WI38 (cell line): ENCODE results near the gene GLRA3.
"Not testable (repeated sequence)": the region's sequence is repeated elsewhere in the genome, so short reads cannot be mapped to it uniquely, and the experiment has no call there.

Experiments
- H3K4me3 ChIP-seq: 2 replicates; pipeline ENCODE4 v1.5.1; 2011; ENCODE audit warnings: low read depth, mild to moderate bottlenecking, control low read depth, low read length
- CTCF ChIP-seq: IDR thresholded peaks from 2 replicates; pipeline ENCODE4 v1.5.1; 2012; ENCODE audit warnings: low read depth, mild to moderate bottlenecking, control low read depth, low read length

GLRA3 gene

DNA sequence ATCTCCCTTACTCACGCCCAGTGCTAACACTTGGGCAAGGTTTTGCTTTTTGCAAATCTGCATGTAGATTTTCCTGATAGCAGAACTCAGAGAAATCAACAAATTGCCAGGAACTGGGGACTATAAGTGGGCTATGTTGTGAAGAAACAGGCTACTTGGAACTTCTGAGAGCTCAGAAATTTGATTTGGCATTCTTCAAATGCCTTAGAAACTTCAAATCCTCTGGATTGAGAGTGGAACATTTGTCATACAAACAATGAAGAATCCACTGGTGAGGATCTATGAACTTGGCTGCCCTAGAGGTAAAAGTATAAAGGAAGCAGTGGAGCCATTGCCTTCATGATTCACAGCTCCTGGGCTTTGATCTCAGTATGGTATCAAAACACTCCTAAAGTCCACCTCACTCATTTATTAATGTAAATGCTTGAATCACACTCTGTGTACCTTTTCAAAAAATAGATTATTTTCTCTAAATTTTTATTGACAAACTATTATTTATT is 126.0 kb downstream of the GLRA3 start:
- TF ChIP-seq CTCF: no peak
- H3K4me3 ChIP-seq: no peak overlapping the region

DNA sequence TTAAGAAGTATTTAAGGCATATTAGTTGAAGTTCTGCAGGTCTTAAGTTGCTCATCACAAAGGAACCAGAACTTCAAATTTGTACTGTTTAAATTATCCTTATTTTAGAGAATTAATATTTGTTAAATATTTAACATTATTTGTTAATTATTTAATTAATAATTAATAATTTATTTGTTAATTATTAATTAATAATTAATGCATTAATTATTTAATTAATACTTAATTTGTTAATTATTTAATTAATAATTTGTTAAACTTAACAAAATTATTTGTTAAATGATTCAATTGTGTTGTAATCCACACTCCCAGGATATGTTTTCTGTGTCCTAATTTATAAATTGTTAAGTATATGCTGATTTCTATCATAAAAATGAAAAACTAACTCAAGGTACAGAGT is 129.4 kb downstream of the GLRA3 start:
- no peak overlapping the region for H3K4me3 ChIP-seq
- no peak for TF ChIP-seq CTCF

- no peak for TF ChIP-seq CTCF
- H3K4me3 ChIP-seq: no peak overlapping the region
Observed at GRCh38 chr4:174697896-174698295, 131.2 kb downstream of the GLRA3 start.

DNA sequence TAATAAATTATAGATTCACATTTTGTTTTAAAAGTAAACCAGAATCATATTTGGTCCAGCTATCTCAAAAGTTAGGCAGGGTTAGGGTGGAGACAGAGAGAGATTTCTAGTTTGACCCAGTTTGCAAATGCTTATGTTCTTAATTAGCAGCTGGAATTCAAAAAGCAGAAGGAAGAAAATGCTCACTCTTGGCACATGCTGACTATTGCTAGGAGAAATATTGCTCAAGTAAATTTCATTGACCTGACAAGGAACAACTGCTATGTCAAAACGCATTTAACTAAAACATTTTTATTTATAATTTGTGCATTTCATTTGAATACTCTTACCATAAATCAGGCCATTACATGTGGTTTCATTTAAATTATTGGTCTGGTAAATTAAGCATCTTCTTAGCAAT is 131.8 kb downstream of the GLRA3 start:
- no peak for TF ChIP-seq CTCF
- H3K4me3 ChIP-seq: no peak overlapping the region

DNA sequence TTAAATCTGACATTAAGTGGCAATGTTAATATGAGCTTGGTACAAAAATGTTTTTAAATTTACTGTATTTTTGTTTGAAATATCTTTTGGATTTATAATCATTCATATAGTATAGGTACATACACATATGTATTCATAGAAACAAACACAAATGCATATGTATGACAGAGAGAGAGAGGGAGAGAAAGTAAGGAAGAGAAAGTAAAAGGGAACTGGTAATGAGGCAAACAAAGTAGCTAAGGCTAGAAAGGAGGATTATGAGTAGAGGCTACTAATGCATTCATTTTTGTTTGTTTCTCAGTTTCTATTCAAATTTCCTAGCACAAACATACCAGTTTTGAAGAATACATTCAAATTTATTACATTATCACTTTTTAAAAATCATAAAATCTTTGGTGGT is 132.4 kb downstream of the GLRA3 start:
- H3K4me3 ChIP-seq: no peak overlapping the region
- no peak for TF ChIP-seq CTCF

DNA sequence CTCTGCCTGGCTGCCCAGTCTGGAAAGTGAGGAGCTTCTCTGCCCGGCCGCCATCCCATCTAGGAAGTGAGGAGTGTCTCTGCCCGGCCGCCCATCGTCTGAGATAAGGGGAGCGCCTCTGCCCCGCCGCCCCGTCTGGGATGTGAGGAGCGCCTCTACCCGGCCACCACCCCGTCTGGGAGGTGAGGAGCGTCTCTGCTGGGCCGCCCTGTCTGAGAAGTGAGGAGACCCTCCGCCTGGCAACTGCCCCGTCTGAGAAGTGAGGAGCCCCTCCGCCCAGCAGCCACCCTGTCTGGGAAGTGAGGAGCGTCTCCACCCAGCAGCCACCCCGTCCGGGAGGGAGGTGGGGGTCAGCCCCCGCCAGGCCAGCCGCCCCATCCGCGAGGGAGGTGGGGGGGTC is 137.2 kb downstream of the GLRA3 start:
- not testable (repeated sequence) for H3K4me3 ChIP-seq

- no peak overlapping the region for H3K4me3 ChIP-seq
Observed at GRCh38 chr4:174690665-174691064, 138.4 kb downstream of the GLRA3 start.

More at GRCh38 chr4:174690665-174691064, 138.4 kb downstream of the GLRA3 start:
- TF ChIP-seq CTCF: no peak
